SU-DHL-6 (cell line): ENCODE measurements around the gene SKIC8.

Experiments
- H2AFZ ChIP-seq: fragments of 200-600 bp; sonication (generic); 2 replicates; pipeline ENCODE4 v1.6.1; 2014; ENCODE audit warnings: low read depth, mild to moderate bottlenecking, moderate library complexity, mixed read lengths, antibody characterized with exemption, low read length; ENCODE audit not compliant: severe bottlenecking
- H3F3A ChIP-seq: fragments of 200-600 bp; shearing (Covaris generic); 2 replicates; pipeline ENCODE4 v1.6.0; 2016; ENCODE audit warnings: antibody characterized with exemption, mild to moderate bottlenecking; ENCODE audit not compliant: insufficient read depth
- H3K27ac ChIP-seq: fragments of 200-600 bp; sonication (generic); 2 replicates; pipeline ENCODE4 v1.5.1; 2016; ENCODE audit warnings: low read depth, mild to moderate bottlenecking, low read length, moderate library complexity, mixed read lengths
- H3K27me3 ChIP-seq: fragments of 200-600 bp; sonication (generic), shearing (Covaris generic); 2 replicates; pipeline ENCODE4 v1.6.0; 2014; ENCODE audit warnings: mild to moderate bottlenecking, low read length
- H3K36me3 ChIP-seq: fragments of 200-600 bp; sonication (generic); 2 replicates; pipeline ENCODE4 v1.6.1; 2014; ENCODE audit warnings: mild to moderate bottlenecking, low read length, mixed read lengths
- H3K4me2 ChIP-seq: fragments of 300-600, 200-600 bp; shearing (Covaris generic), sonication (generic); 2 replicates; pipeline ENCODE4 v1.6.0; 2014; ENCODE audit warnings: low read length, low read depth, mild to moderate bottlenecking; ENCODE audit not compliant: poor library complexity, severe bottlenecking
- H3K4me3 ChIP-seq: fragments of 200-600 bp; sonication (generic); 2 replicates; pipeline ENCODE4 v1.5.1; 2014; ENCODE audit warnings: antibody characterized with exemption, low read length, mild to moderate bottlenecking, mixed read lengths; ENCODE audit not compliant: insufficient read depth, poor library complexity, severe bottlenecking
- H3K79me2 ChIP-seq: fragments of 200-600 bp; sonication (generic); 2 replicates; pipeline ENCODE4 v1.6.1; 2014; ENCODE audit warnings: mild to moderate bottlenecking, low read length, moderate library complexity; ENCODE audit not compliant: insufficient read depth
- H3K9ac ChIP-seq: fragments of 200-600 bp; sonication (generic); 2 replicates; pipeline ENCODE4 v1.7.0; 2014; ENCODE audit warnings: mild to moderate bottlenecking, low read length
- H3K9me2 ChIP-seq: fragments of 200-600 bp; sonication (generic); replicated peaks from 2 replicates; pipeline ENCODE4 v1.6.1; 2014; ENCODE audit warnings: low read length; ENCODE audit not compliant: insufficient read depth
- H3K9me3 ChIP-seq: fragments of 200-600 bp; sonication (generic); 2 replicates; pipeline ENCODE4 v1.6.1; 2014; ENCODE audit warnings: low read length, mixed read lengths; ENCODE audit not compliant: insufficient read depth
- H4K20me1 ChIP-seq: fragments of 200-600 bp; sonication (generic); 2 replicates; pipeline ENCODE4 v1.6.1; 2014; ENCODE audit warnings: low read depth, mild to moderate bottlenecking, antibody characterized with exemption, low read length, moderate library complexity, mixed read lengths
- EZH2phosphoT487 ChIP-seq: fragments of 200-600 bp; sonication (generic), shearing (Covaris generic); conservative IDR thresholded peaks from 2 replicates; pipeline ENCODE4 v1.6.1; 2018; ENCODE audit warnings: mild to moderate bottlenecking, antibody characterized with exemption, low read length, moderate library complexity, mixed read lengths
- TF ChIP-seq, protein P1 (sequence below): fragments of 200-600 bp; sonication (generic); IDR thresholded peaks from one replicate; pipeline ENCODE4 v1.5.1; 2017; ENCODE audit warnings: antibody characterized with exemption, mild to moderate bottlenecking, low read length, moderate library complexity; ENCODE audit not compliant: insufficient read depth, poor library complexity, severe bottlenecking

Gene SKIC8

DNA sequence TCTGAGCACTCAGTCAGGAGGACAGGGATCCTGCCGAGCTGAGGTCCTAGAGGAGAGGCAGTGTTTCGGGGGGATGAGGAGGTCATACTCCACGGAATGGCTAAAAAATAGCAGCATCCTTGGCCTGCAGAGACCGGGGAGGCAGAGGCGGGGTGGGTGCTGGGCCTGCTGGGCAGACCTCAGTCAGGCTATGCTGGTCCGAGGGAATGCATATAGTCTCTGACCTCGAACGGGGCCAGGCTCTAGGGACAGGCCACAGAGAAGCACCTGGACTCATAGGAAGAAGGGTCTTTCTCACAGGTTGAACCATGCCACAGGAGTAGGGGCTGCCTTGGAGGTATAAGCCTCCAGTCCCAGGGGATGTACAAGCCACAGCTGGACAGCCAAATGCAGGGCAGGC, 14.0 kb upstream of the SKIC8 start:
- H2AFZ ChIP-seq: no peak overlapping the region
- no peak overlapping the region for H3K4me2 ChIP-seq
- H3K4me3 ChIP-seq: no peak overlapping the region
- no peak overlapping the region for H3K9ac ChIP-seq
- H3K27me3 ChIP-seq: no peaks in the 10 kb centered on the region
- no peak overlapping the region for H3K27ac ChIP-seq
- H3K79me2 ChIP-seq: no peaks in the 10 kb centered on the region
- no peaks in the 10 kb centered on the region for H3K36me3 ChIP-seq
- H4K20me1 ChIP-seq: no peaks in the 10 kb centered on the region
- TF ChIP-seq EZH2phosphoT487: no peak
- TF ChIP-seq, protein P1, sequence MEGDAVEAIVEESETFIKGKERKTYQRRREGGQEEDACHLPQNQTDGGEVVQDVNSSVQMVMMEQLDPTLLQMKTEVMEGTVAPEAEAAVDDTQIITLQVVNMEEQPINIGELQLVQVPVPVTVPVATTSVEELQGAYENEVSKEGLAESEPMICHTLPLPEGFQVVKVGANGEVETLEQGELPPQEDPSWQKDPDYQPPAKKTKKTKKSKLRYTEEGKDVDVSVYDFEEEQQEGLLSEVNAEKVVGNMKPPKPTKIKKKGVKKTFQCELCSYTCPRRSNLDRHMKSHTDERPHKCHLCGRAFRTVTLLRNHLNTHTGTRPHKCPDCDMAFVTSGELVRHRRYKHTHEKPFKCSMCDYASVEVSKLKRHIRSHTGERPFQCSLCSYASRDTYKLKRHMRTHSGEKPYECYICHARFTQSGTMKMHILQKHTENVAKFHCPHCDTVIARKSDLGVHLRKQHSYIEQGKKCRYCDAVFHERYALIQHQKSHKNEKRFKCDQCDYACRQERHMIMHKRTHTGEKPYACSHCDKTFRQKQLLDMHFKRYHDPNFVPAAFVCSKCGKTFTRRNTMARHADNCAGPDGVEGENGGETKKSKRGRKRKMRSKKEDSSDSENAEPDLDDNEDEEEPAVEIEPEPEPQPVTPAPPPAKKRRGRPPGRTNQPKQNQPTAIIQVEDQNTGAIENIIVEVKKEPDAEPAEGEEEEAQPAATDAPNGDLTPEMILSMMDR: no peak
- no peaks in the 10 kb centered on the region for H3F3A ChIP-seq
- H3K9me3 ChIP-seq: no peaks in the 10 kb centered on the region
- no peaks in the 10 kb centered on the region for H3K9me2 ChIP-seq

DNA sequence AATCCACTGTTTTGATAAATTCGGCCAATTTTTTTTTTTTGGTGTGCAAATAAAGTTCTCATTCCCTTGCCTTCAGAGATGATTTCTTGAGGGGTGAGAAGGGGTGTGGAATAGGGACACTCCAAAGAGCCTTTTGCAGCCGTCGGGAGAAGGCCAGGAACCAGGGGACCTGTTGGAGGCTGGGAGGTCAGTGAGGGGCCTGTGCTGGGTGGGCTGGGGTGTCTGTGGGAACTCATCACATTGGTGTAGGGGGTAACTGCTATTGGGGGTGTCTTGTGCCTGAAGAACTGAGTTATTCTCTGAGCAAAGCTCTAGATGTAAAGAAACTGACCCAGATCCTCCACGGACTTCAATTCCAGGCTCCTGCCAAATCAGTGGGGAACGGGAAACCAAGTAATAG, 13.5 kb upstream of the SKIC8 start:
- TF ChIP-seq, protein P1: no peak
- no peak for TF ChIP-seq EZH2phosphoT487
- Histone ChIP-seq H3K36me3 (no peaks in the 10 kb centered on the region), H2AFZ (no peak overlapping the region), H3K27ac (no peak overlapping the region), H3F3A (no peaks in the 10 kb centered on the region), H3K27me3 (no peaks in the 10 kb centered on the region), H4K20me1 (no peaks in the 10 kb centered on the region), H3K79me2 (no peaks in the 10 kb centered on the region), H3K9ac (no peak overlapping the region), H3K4me3 (no peak overlapping the region), H3K9me2 (no peaks in the 10 kb centered on the region), H3K4me2 (no peak overlapping the region), H3K9me3 (no peaks in the 10 kb centered on the region)

DNA sequence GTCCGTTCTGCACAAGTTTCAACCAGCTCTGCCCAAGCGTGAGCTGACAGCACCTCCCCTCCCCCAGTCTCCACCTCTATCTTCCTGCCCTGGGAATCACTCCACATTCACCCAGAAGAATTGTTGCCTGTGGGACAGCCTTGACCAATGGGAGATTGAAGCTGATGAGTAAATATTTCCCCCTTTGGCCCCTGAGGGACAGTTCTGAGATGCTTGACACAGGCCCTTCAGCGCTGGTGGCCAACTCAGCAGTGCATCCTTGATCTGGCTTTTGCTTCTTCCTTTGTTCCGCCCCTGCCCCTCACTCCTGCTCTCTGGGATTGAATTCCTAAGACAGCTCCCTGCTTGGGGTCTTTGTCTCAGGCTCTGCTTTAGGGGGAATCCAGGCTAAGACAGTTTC, 13.1 kb upstream of the SKIC8 start:
- no peaks in the 10 kb centered on the region for H3K9me2 ChIP-seq
- no peaks in the 10 kb centered on the region for H3F3A ChIP-seq
- no peaks in the 10 kb centered on the region for H3K9me3 ChIP-seq
- H2AFZ ChIP-seq: no peak overlapping the region
- no peak overlapping the region for H3K27ac ChIP-seq
- H4K20me1 ChIP-seq: no peaks in the 10 kb centered on the region
- no peak overlapping the region for H3K9ac ChIP-seq
- TF ChIP-seq, protein P1: no peak
- TF ChIP-seq EZH2phosphoT487: no peak
- no peaks in the 10 kb centered on the region for H3K36me3 ChIP-seq
- no peak overlapping the region for H3K4me2 ChIP-seq
- H3K4me3 ChIP-seq: no peak overlapping the region
- H3K79me2 ChIP-seq: no peaks in the 10 kb centered on the region
- H3K27me3 ChIP-seq: no peaks in the 10 kb centered on the region

DNA sequence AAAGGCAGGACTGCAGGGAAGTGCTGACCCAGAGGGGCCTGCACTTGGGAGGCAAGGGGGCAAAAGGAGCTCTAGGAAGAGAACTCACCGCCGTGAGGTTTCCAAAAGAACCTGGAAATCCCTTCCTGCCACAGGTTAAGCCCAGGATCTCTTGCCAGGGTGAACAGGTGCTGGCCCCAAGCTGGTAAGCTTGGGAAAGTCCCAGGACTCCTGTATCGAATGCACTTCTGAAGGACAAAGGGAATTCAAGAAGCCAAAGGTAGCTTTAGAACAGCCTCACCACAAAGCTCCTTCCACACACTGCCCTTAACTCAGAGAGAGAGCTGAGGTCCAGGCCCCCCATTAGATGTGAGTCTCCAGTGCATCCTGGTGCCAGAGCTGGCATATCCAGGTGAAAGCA, 11.9 kb upstream of the SKIC8 start:
- Histone ChIP-seq H3K9me3 (no peaks in the 10 kb centered on the region), H3K27me3 (no peaks in the 10 kb centered on the region), H2AFZ (no peak overlapping the region), H4K20me1 (no peaks in the 10 kb centered on the region), H3F3A (no peaks in the 10 kb centered on the region), H3K9me2 (no peaks in the 10 kb centered on the region), H3K4me3 (no peak overlapping the region), H3K9ac (no peak overlapping the region), H3K27ac (no peak overlapping the region), H3K79me2 (no peaks in the 10 kb centered on the region), H3K4me2 (no peak overlapping the region), H3K36me3 (no peaks in the 10 kb centered on the region)
- no peak for TF ChIP-seq EZH2phosphoT487
- TF ChIP-seq, protein P1: no peak
